SK-N-SH (cell line): Measurements from ENCODE around the gene OR2H2. TPM values are rescaled to one million over a fixed set of nuclear protein-coding genes. Genes with fewer than 3 reads are reported as not detected.
A peak's percentile ranks its signal among the peaks of the same experiment; 100 is the strongest.

Experiments
- CTCF ChIA-PET: fragments of 300-600, 350-600 bp; formaldehyde crosslinking; extraction: SDS; loops from one replicate; lab custom pipeline; 2021; lab: Yijun Ruan, JAX
- POLR2A ChIA-PET: fragments of 350-600 bp; sonication (Branson Sonifier 250); formaldehyde crosslinking; extraction: SDS; loops from one replicate; lab custom pipeline; 2020; ENCODE audit warnings: antibody characterized with exemption, inconsistent platforms; lab: Yijun Ruan, JAX
- DNase-seq: peaks from one replicate; pipeline ENCODE4 v3.0.0; 2012
- H2AFZ ChIP-seq: fragments of 200-600 bp; sonication (generic); 2 replicates; pipeline ENCODE4 v1.8.1; 2016; ENCODE audit warnings: antibody characterized with exemption, mild to moderate bottlenecking, low read depth
- H3F3A ChIP-seq: fragments of 200-600 bp; sonication (generic); replicated peaks from 2 replicates; pipeline ENCODE3; 2016; ENCODE audit warnings: antibody characterized with exemption, mild to moderate bottlenecking; ENCODE audit not compliant: insufficient read depth
- H3K27ac ChIP-seq, 2 experiments: fragments of 200-500 bp in 1 of 2; fragments of 200-600 bp in 1 of 2; sonication (Bioruptor generic) in 1 of 2; sonication (generic), shearing (Covaris generic) in 1 of 2; 2 replicates each; pipeline versions ENCODE4 v1.5.1 to v1.6.1; 2014 to 2016; ENCODE audit warnings: low read depth in 2 of 2, inconsistent platforms in 1 of 2, low read length in 1 of 2, mild to moderate bottlenecking in 1 of 2, mixed read lengths in 1 of 2
- H3K27me3 ChIP-seq: fragments of 200-600 bp; sonication (generic), shearing (Covaris generic); 2 replicates; pipeline ENCODE4 v1.6.1; 2016; ENCODE audit warnings: mixed run types; ENCODE audit not compliant: insufficient read depth
- H3K36me3 ChIP-seq, 2 experiments: fragments of 200-500 bp in 1 of 2; fragments of 200-600 bp in 1 of 2; sonication (Bioruptor generic) in 1 of 2; sonication (generic) in 1 of 2; replicated peaks in 1 of 2; 2 replicates each; pipeline versions ENCODE3 to v1.5.1; 2014 to 2016; ENCODE audit warnings: low read length in 1 of 2, mild to moderate bottlenecking in 1 of 2; ENCODE audit not compliant: insufficient read depth in 2 of 2, control insufficient read depth in 1 of 2
- H3K4me1 ChIP-seq, 2 experiments: fragments of 200-500 bp in 1 of 2; fragments of 200-600 bp in 1 of 2; sonication (Bioruptor generic) in 1 of 2; sonication (generic), shearing (Covaris generic) in 1 of 2; 2 replicates each; pipeline versions ENCODE4 v1.5.1 to v1.6.1; 2014 to 2016; ENCODE audit warnings: low read depth in 1 of 2, low read length in 1 of 2, mixed run types in 1 of 2; ENCODE audit not compliant: insufficient read depth in 2 of 2, control insufficient read depth in 1 of 2
- H3K4me2 ChIP-seq: fragments of 200-600 bp; sonication (generic), shearing (Covaris generic); 2 replicates; pipeline ENCODE4 v1.6.1; 2017; ENCODE audit warnings: mixed run types
- H3K4me3 ChIP-seq, 2 experiments: fragments of 200-500 bp in 1 of 2; fragments of 200-600 bp in 1 of 2; sonication (Bioruptor generic) in 1 of 2; sonication (generic), shearing (Covaris generic) in 1 of 2; 2 replicates each; pipeline versions ENCODE4 v1.5.1 to v1.8.1; 2014 to 2016; ENCODE audit warnings: low read depth in 2 of 2, inconsistent platforms in 1 of 2, low read length in 1 of 2, mild to moderate bottlenecking in 1 of 2, mixed read lengths in 1 of 2, moderate library complexity in 1 of 2
- H3K79me2 ChIP-seq: fragments of 200-600 bp; sonication (generic); 2 replicates; pipeline ENCODE4 v1.8.1; 2017; ENCODE audit warnings: mild to moderate bottlenecking; ENCODE audit not compliant: insufficient read depth
- H3K9ac ChIP-seq: fragments of 200-600 bp; sonication (generic); 2 replicates; pipeline ENCODE4 v1.6.1; 2017; ENCODE audit warnings: mixed run types
- H3K9me2 ChIP-seq: fragments of 200-600 bp; sonication (generic); 2 replicates; pipeline ENCODE4 v1.6.1; 2017; ENCODE audit warnings: mixed run types
- H3K9me3 ChIP-seq: fragments of 200-600 bp; sonication (generic); 2 replicates; pipeline ENCODE4 v1.6.1; 2017; ENCODE audit warnings: mixed run types, mild to moderate bottlenecking, moderate library complexity
- H4K20me1 ChIP-seq: fragments of 200-600 bp; sonication (generic); 2 replicates; pipeline ENCODE4 v1.6.1; 2017; ENCODE audit warnings: mild to moderate bottlenecking, mixed run types; ENCODE audit not compliant: insufficient read depth
- FOXM1 ChIP-seq: IDR thresholded peaks from 2 replicates; pipeline ENCODE4 v1.4.0; 2012; ENCODE audit warnings: low read depth, mild to moderate bottlenecking
- GATA2 ChIP-seq: sonication (generic); formaldehyde crosslinking; IDR thresholded peaks from 2 replicates; pipeline ENCODE4 v1.5.0; 2020; ENCODE audit warnings: mild to moderate bottlenecking, missing genetic modification reagents
- REST ChIP-seq: IDR thresholded peaks from 2 replicates; pipeline ENCODE4 v1.6.1; 2012; ENCODE audit warnings: mild to moderate bottlenecking, low read depth, low read length, moderate library complexity
- SIN3A ChIP-seq: IDR thresholded peaks from 2 replicates; pipeline ENCODE4 v1.6.1; 2012; ENCODE audit warnings: low read depth, mild to moderate bottlenecking, low read length, moderate library complexity, borderline replicate concordance
- WGBS: methylation state at CpG from one replicate; pipeline ENCODE4 v1.1.6; 2017; ENCODE audit warnings: low lambda C conversion rate; 5-methylcytosine and 5-hydroxymethylcytosine counted together
- polyA plus RNA-seq, 3 experiments: library from polyadenylated mRNA; depleted of rRNA; stranded (reverse); fragments of >200 nt; gene quantifications; 2 replicates each; pipeline ENCODE4 v1.2.3, GENCODE V29; 2012
- TF ChIP-seq, protein P1 (sequence below): IDR thresholded peaks from 2 replicates; pipeline ENCODE4; 2012

Gene OR2H2
- not detected in 2 replicates for polyA plus RNA-seq (2012; rRNA removed)
- polyA plus RNA-seq (2012; cell fraction: cytosol; rRNA removed): not detected in 2 replicates
- not detected in 2 replicates for polyA plus RNA-seq (2012; cell fraction: nucleus; rRNA removed)

DNA sequence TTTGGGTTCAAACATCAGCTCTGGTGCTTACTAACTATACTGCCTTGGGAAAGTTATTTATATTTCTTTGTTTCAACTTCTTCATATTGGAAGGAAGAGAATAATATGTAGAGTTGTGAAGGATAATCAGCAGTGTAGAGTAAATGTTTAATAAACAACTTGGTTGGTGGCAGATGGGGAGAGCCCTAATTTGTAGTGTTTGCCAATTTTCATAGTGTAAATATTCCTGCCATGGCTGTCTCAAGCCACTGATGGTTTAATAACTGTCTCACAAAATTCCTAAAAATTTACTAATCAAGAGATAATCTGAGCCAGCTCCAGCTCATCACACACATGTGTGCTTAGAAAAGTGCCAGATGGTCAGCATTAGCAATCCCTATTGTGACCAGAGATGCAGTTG lies at the start of gene OR2H2:
TSS of gene OR2H2 (plus strand) at position 301 of the 400 bp plus-strand sequence. CDS start 2,824 bp downstream, outside the sequence.
- H3F3A ChIP-seq: no peaks in the 10 kb centered on the region
- no peak within 1 kb of the TSS for H3K4me3 ChIP-seq
- H3K4me1 ChIP-seq: no peaks in the 10 kb centered on the region
- TF ChIP-seq GATA2 (CRISPR knock-in tag) (no peak), FOXM1 (no peak)
- no peak within 1 kb of the TSS for H3K9ac ChIP-seq
- no peaks in the 10 kb centered on the region for H3K36me3 ChIP-seq
- H2AFZ ChIP-seq: no peak within 1 kb of the TSS
- POLR2A ChIA-PET: no interaction called here
- peaks cover 18% of the 10 kb centered on the region for H3K27me3 ChIP-seq
- H3K9me3 ChIP-seq: no peaks in the 10 kb centered on the region
- H3K79me2 ChIP-seq: no peaks in the 10 kb centered on the region
- no peak within 1 kb of the TSS for H3K27ac ChIP-seq
- H3K4me2 ChIP-seq: no peak within 1 kb of the TSS
- no peaks in the 10 kb centered on the region for H4K20me1 ChIP-seq
- no peaks in the 10 kb centered on the region for H3K9me2 ChIP-seq
- CTCF ChIA-PET: interaction anchor here (0.6 to 1.3 kb wide), 3 partner anchors 10 to 1109 kb away, joined by 3 to 4 read pairs (median 3); no protein-coding TSS in a partner anchor
- DNase-seq: no peak

- no peaks in the 10 kb centered on the region for H3K9me3 ChIP-seq
- no peaks in the 10 kb centered on the region for H3K9me2 ChIP-seq
- H3F3A ChIP-seq: no peaks in the 10 kb centered on the region
- DNase-seq: no peak
- peak; percentile 68; the same call in 1 of the 2 replicates for TF ChIP-seq REST
- TF ChIP-seq SIN3A: no peak
- no peaks in the 10 kb centered on the region for H3K79me2 ChIP-seq
- H3K4me2 ChIP-seq: no peak overlapping the region
- WGBS: 7% methylated on average over 3 of the region's 4 CpGs
- peaks cover 32% of the 10 kb centered on the region for H3K27me3 ChIP-seq
- H2AFZ ChIP-seq: no peak overlapping the region
- H3K9ac ChIP-seq: no peak overlapping the region
- CTCF ChIA-PET: no interaction called here
- no peaks in the 10 kb centered on the region for H3K4me1 ChIP-seq
- no peaks in the 10 kb centered on the region for H4K20me1 ChIP-seq
- H3K36me3 ChIP-seq: no peaks in the 10 kb centered on the region
- no peak overlapping the region for H3K4me3 ChIP-seq
- POLR2A ChIA-PET: no interaction called here
- no peak overlapping the region for H3K27ac ChIP-seq
Measured at GRCh38 chr6:29537714-29538403, 47.1 kb upstream of the OR2H2 start.

- H3K4me1 ChIP-seq: no peaks in the 10 kb centered on the region
- WGBS: 0% methylated on average over 3 of the region's 3 CpGs
- no peak overlapping the region for H3K27ac ChIP-seq
- no peak overlapping the region for H3K4me2 ChIP-seq
- peaks cover 17% of the 10 kb centered on the region; the same call in 1 of the 2 replicates for H3K27me3 ChIP-seq
- no peak overlapping the region for H3K4me3 ChIP-seq
- no peaks in the 10 kb centered on the region for H3K9me3 ChIP-seq
- TF ChIP-seq, protein P1, sequence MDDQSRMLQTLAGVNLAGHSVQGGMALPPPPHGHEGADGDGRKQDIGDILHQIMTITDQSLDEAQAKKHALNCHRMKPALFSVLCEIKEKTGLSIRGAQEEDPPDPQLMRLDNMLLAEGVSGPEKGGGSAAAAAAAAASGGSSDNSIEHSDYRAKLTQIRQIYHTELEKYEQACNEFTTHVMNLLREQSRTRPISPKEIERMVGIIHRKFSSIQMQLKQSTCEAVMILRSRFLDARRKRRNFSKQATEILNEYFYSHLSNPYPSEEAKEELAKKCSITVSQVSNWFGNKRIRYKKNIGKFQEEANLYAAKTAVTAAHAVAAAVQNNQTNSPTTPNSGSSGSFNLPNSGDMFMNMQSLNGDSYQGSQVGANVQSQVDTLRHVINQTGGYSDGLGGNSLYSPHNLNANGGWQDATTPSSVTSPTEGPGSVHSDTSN: no peak
- POLR2A ChIA-PET: no interaction called here
- H3F3A ChIP-seq: no peaks in the 10 kb centered on the region
- H3K9me2 ChIP-seq: no peaks in the 10 kb centered on the region
- CTCF ChIA-PET: no interaction called here
- no peaks in the 10 kb centered on the region for H4K20me1 ChIP-seq
- no peak for DNase-seq
- no peak overlapping the region for H2AFZ ChIP-seq
- H3K79me2 ChIP-seq: no peaks in the 10 kb centered on the region
- H3K36me3 ChIP-seq: no peaks in the 10 kb centered on the region
- no peak overlapping the region for H3K9ac ChIP-seq
Measured at GRCh38 chr6:29547573-29547972, 37.3 kb upstream of the OR2H2 start.
